ENCODE measurements around the gene RETREG2. TPM values are rescaled to one million over a fixed set of nuclear protein-coding genes. Genes with fewer than 3 reads are reported as not detected.

RETREG2 gene
- total and polyA plus RNA-seq, 2 of the 4 experiments (the other 2 are of a cell fraction), result 45.2 to 51.1 TPM

GRCh38 chr2:219176818-219177551 lies 1.1 kb upstream of the RETREG2 start, which contains the start of gene CNPPD1 (continued):
- TF ChIP-seq RAD21 (IDR thresholded peaks at IDR 0.05; ENCODE audit: low read length) (no peak), CEBPB (IDR thresholded peaks at IDR 0.05; ENCODE audit: low read depth, low read length) (no peak), CHD1 (IDR thresholded peaks at IDR 0.05; ENCODE audit: low read depth, low read length) (no peak)

- in situ Hi-C loops (cut with MboI; ENCODE audit: low sequenced_read_pairs), result no loop called here
- H4K91ac ChIP-seq (ENCODE audit: insufficient read depth, low read depth, low read length), result peak overlapping the region; percentile 52
- intact Hi-C loops (cut with micrococcal nuclease), result loop anchor here (5.0 kb wide), 2 partner anchors 99 to 209 kb away; partner anchors contain the start of genes DNAJB2 and DNPEP
- DNase-seq (peak; percentile 15), ATAC-seq (ENCODE audit: low read depth) (peak; percentile 27)
- peak overlapping the region; percentile 64 for H3K4me3 ChIP-seq (ENCODE audit: insufficient read depth, low read depth, low read length)
- H3K4me2 ChIP-seq (ENCODE audit: low read depth, low read length), result peak overlapping the region; percentile 99
- BruUV-seq (replicated peaks), result no TSS peak
- ChIA-PET POLR2A (ENCODE audit: unreplicated experiment) (no interaction called here), CTCF (no interaction called here)
- H2BK120ac ChIP-seq (ENCODE audit: low read depth, low read length), result no peak overlapping the region
- H3K18ac ChIP-seq (ENCODE audit: low read depth, low read length), result no peak overlapping the region
- peak overlapping the region; percentile 100 for H2AFZ ChIP-seq (replicated peaks; ENCODE audit: low read length, poor library complexity)
- H3K79me1 ChIP-seq (ENCODE audit: low read depth in 1 of 2, low read length in 2 of 2), result peaks cover 32 to 55% of the 10 kb centered on the region in 2 experiments
- H2BK5ac ChIP-seq (ENCODE audit: low read depth, low read length, poor library complexity, severe bottlenecking), result peak overlapping the region; percentile 87
- peak overlapping the region; percentile 36 for H3K56ac ChIP-seq (ENCODE audit: extremely low read depth, insufficient read depth, low read length)
- H3K9ac ChIP-seq (ENCODE audit: low read depth, low read length), result peak overlapping the region; percentile 96
- H4K5ac ChIP-seq (ENCODE audit: low read depth, low read length), result peak overlapping the region; percentile 49; the same call in 1 of the 2 replicates
- H3K23ac ChIP-seq (ENCODE audit: low read depth, low read length), result peak overlapping the region; percentile 54
- H4K8ac ChIP-seq (ENCODE audit: low read depth in 2 of 2, low read length in 2 of 2), result peak overlapping the region in 1 of 2 experiments; percentile 58; a peak in 2 of 4 replicates
- no peaks in the 10 kb centered on the region for H3K27me3 ChIP-seq (ENCODE audit: control insufficient read depth, insufficient read depth, low read length)
- dilution Hi-C loops (cut with HindIII; ENCODE audit: low sequenced_read_pairs, unreplicated experiment), result no loop called here
- peak overlapping the region; percentile 92 for H3K4ac ChIP-seq (ENCODE audit: low read depth, low read length)
- H2AK9ac ChIP-seq (replicated peaks; ENCODE audit: low read depth, low read length, poor library complexity), result peak overlapping the region; percentile 100
- peaks cover 48% of the 10 kb centered on the region for H3K36me3 ChIP-seq (ENCODE audit: control insufficient read depth, insufficient read depth, low read length)
- TF ChIP-seq POLR2A (IDR thresholded peaks at IDR 0.05; ENCODE audit: low read depth, low read length) (no peak), MXI1 (IDR thresholded peaks at IDR 0.05; ENCODE audit: borderline replicate concordance, low read depth, low read length) (no peak), MAZ (IDR thresholded peaks at IDR 0.05; ENCODE audit: borderline replicate concordance, low read depth, low read length) (no peak), RCOR1 (IDR thresholded peaks at IDR 0.05; ENCODE audit: insufficient replicate concordance, low read length) (no peak)
- peak overlapping the region; percentile 84 for H3K27ac ChIP-seq (ENCODE audit: insufficient read depth, low read length)
- 0 out of 2 replicates have a peak, but pooled peaks cover 6% of the 10 kb centered on the region for H3K4me1 ChIP-seq (ENCODE audit: control insufficient read depth, insufficient read depth, low read length)
- H3K9me3 ChIP-seq (ENCODE audit: control insufficient read depth, insufficient read depth, low read length), result no peaks in the 10 kb centered on the region
- no peak overlapping the region for H2BK15ac ChIP-seq (ENCODE audit: low read depth, low read length)
- peak overlapping the region; percentile 75 for H3K14ac ChIP-seq (replicated peaks; ENCODE audit: low read depth, low read length)
- H3K9me1 ChIP-seq (ENCODE audit: insufficient read depth, low read length), result 0 out of 2 replicates have a peak, but pooled peaks cover 2% of the 10 kb centered on the region
- peak overlapping the region; percentile 97 for H2AK5ac ChIP-seq (ENCODE audit: low read depth, low read length)
- no peak overlapping the region for H2BK20ac ChIP-seq (ENCODE audit: low read depth, low read length)
- WGBS, 2 experiments (ENCODE audit: extremely low coverage in 2 of 2, insufficient read length in 1 of 2), result 0% methylated on average over 6 of the region's 45 CpGs; no CpG with 5 or more reads in 1 of the 2 experiments
- peaks cover 14% of the 10 kb centered on the region; the same call in 1 of the 2 replicates for H4K20me1 ChIP-seq (ENCODE audit: insufficient read depth, low read length)
Observed at GRCh38 chr2:219178377-219179175, 501 bp downstream of the RETREG2 start.

All from IMR-90 (cell line).